ENCODE data around the gene GLT6D1.

DNA sequence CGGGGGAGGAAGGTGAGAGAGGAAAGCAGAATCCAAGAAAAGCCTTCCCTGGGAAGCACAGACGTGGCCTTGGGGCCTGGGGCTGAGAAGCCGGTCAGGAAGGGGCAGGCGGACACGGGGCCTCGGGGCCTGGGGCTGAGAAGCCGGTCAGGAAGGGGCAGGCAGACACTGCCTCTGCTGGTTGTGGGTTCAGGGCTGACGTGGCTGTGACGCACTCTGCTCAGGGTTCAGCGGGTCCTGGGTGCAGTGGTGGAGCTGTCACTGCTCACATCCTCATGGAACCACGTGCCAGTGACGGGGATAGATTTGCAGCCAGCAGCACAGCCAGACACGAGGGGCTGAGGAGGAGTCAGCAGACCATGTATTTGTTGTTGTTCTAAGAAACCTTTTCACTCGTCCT, 65.0 kb downstream of the GLT6D1 start:
- no peak for TF ChIP-seq CTCF (IDR thresholded peaks at IDR 0.05)
- TF ChIP-seq EZH2 (IDR thresholded peaks at IDR 0.05; ENCODE audit: borderline replicate concordance, insufficient read depth, low read depth, low read length, poor library complexity, severe bottlenecking): no peak
